GM10847 (cell line): ENCODE data around the gene KCNS3.

Experiments
- POLR2A ChIP-seq: IDR thresholded peaks from 2 replicates; pipeline ENCODE4 v1.6.1; 2011; ENCODE audit not compliant: insufficient read length; ENCODE audit errors: extremely low read depth

The KCNS3 gene

GRCh38 chr2:17912266-17912691, 33.8 kb downstream of the KCNS3 start:
- no peak for TF ChIP-seq POLR2A

DNA sequence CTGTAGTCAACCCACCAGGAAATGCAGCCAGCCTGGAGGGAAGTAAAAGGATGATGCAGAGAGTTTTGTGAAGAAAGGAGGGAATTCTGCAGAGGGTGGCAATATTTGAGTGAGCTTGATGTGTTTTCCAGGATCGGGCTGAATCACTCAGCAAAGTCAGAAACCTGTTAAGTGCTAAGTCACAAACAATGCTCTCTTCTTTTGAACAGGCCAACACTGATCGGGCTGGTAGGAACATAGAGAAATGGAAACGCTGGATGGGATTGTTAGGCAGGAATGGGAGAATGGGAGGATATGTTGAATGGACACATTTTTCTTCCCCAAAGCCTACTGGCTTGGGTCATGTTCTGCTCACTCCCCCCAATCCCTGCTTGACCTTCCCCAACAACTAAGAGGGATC, 36.6 kb downstream of the KCNS3 start:
- TF ChIP-seq POLR2A, result no peak

- no peak for TF ChIP-seq POLR2A
Observed at GRCh38 chr2:17915811-17916518, 37.5 kb downstream of the KCNS3 start.

DNA sequence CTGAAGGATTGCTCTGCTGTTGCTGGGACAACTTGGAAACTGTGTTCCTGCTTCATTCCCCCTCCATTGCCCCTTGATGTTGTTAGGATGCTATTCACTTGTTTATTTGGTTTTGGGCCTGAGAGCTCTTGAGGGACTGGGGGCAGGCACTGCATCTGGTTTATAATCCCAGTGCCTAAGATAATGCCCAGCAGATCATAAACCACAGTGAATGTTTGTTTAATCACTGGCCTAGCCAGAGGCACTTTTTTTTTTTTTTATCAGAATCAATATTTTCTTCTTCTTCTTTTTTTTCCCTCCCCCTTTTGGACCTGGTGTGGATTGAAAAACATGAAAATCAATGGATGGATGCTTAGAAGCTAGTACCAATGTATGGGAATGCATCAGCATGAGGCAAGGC, 38.1 kb downstream of the KCNS3 start:
- no peak for TF ChIP-seq POLR2A

DNA sequence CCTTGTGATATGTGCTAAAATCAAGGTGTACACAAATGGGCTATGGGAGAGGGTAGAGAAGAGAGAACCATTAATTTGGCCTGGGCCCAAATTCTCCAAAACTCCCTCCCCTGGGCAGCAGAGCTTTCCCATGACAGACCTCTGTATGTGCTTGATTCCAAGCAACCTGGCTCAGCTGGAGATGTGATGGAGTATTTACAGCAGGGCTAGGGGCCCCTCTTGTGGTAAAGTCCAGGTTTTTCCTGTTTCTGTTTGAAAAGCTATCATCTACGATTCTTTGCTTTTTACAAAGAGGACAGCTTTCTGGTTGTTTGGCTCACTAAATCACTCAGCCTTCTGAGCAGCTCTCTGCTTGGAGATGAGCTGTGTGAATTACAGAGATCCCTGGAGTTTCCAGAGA, 40.3 kb downstream of the KCNS3 start:
- TF ChIP-seq POLR2A, result no peak

GRCh38 chr2:17930773-17931172, 52.3 kb downstream of the KCNS3 start:
- no peak for TF ChIP-seq POLR2A

- no peak for TF ChIP-seq POLR2A
Observed at GRCh38 chr2:17933256-17933655, 54.8 kb downstream of the KCNS3 start.

DNA sequence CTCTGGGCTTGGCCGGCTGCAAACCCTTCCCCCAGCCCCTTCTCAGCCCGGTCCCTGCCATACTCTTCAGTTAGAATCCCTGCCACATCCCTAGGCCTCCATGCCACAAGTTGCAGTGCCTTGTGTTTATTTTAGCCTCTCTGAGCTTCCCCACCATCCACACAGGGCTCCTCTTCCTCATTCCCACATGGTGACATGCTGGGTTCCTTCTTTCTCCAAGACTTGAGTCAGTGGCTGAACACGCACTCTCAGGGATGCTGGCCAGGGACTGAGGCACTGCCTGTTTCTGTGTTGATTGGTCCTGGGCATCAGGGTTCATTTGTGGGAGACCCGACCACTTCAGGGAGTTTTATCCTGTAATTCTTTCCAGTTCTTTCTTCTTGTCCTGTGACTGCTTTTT, 56.3 kb downstream of the KCNS3 start:
- no peak for TF ChIP-seq POLR2A

DNA sequence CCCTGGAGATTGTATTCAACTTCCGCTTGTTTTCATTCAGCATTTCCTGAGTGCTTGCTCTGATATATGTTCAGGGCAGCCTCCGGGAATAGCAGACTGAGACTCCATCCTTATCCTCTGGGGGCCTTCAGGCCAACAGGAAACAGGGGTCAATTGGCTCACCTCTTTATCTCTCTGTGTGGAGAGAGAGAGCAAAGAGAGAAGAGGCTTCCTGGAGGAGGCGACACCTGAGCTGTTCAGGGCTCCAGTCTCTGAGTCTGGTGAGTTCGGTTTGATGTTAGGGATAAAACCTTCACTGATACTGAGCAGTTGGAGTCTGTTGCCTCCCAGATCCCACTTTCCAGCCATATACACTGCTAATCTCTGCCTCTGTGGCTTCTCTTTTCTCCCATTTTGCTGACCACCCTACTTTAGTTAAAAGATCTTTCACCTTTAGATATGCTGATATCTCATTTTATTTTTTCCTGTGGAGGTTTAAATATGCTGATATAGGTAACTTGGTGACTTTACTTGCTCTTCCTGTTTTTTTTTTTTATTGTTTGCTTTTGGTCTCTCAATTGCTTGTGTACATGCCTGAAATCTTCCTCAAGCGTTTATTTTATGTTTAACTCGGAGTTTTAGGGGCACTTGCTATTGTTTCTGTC, 56.9 kb downstream of the KCNS3 start:
- TF ChIP-seq POLR2A, result no peak

DNA sequence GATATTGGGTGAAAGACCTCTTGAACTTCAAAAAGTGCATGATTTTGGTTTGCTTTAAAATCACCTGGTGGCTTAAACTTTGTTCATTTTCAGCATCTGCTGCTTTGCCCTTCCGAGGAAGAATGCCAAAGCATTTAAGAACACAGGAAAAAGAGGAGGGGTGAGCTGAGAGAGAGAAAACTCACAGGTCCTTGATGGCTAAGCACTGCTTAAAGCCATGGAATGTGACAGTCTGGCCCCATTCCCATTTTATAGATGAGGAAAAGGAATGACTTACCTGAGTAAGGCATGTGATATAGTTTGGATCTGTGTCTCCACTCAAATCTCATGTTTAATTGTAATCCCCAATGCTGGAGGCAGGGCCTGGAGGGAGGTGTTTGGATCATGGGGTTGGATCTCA, 58.1 kb downstream of the KCNS3 start:
- TF ChIP-seq POLR2A, result no peak

DNA sequence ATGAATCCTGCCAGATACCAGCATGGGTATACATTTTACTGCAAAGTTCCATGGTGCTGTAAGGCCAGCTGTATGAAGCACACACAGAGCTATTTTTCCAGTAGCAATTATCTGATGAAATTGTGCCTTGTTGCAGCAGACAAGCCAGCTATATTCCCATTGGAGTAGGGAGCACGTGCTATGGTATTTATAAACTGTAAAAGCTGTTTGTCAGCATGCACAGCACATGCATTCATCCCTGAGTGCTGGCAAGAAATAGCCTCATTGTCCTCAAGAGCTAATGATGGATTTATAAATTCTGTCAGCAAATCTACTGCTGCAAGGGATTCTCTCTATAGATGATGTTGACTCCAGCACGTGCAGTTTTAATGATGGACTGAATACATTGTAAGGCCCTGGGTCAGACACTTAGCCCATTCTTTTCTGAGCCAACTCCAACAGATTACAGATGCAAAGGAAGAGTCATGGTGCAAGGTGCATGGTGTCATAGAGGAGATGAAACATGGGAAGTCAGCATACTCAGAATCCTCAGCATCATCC, 61.7 kb downstream of the KCNS3 start:
- no peak for TF ChIP-seq POLR2A

- no peak for TF ChIP-seq POLR2A
Observed at GRCh38 chr2:17943444-17943843, 65.0 kb downstream of the KCNS3 start.

DNA sequence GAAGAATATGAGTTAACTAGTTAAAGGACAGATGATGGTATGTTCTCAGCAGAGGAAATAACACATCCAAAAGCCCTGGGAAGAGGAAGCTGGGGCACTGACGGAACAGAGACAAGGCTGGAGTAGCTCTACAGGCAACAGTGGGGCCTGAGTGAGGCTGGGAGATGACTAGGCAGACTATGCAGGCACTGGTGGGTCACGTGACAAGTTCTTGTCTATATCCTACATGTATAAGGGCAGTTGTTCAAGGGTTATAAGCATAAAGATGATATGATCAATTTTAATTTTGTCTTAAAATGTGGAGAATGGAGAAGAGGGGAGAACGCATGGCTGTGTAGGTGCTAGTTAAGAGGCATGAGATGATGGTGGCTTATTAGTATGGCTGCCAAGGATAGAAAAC, 68.6 kb downstream of the KCNS3 start:
- TF ChIP-seq POLR2A, result no peak

- TF ChIP-seq POLR2A, result no peak
Observed at GRCh38 chr2:17950006-17950405, 71.5 kb downstream of the KCNS3 start.

- TF ChIP-seq POLR2A, result no peak
Observed at GRCh38 chr2:17951563-17951962, 73.1 kb downstream of the KCNS3 start.

- no peak for TF ChIP-seq POLR2A
Observed at GRCh38 chr2:17958466-17959092, 80.1 kb downstream of the KCNS3 start.
